T-helper 9 cell (primary cell): ENCODE measurements around the gene NIPBL.
"Not testable (repeated sequence)": the region's sequence is repeated elsewhere in the genome, so short reads cannot be mapped to it uniquely, and the experiment has no call there.

Source experiments
- DNase-seq: peaks from one replicate; pipeline ENCODE4 v3.0.0-alpha.2; 2020

Gene NIPBL

DNA sequence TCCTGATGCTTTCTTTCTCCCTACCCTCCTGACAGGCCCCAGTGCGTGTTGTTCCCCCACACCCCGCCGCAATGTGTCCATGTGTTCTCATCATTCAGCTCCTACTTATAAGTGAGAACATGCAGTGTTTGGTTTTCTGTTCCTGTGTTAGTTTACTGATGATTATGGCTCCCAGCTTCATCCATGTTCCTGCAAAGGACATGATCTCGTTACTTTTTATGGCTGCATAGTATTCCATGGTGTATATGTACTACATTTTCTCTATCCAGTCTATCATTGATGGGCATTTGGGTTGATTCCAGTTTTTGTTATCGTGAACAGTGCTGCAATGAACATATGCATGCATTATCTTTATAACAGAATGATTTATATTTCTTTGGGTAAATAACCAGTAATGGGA, 222.7 kb downstream of the NIPBL start:
- not testable (repeated sequence) for DNase-seq

DNA sequence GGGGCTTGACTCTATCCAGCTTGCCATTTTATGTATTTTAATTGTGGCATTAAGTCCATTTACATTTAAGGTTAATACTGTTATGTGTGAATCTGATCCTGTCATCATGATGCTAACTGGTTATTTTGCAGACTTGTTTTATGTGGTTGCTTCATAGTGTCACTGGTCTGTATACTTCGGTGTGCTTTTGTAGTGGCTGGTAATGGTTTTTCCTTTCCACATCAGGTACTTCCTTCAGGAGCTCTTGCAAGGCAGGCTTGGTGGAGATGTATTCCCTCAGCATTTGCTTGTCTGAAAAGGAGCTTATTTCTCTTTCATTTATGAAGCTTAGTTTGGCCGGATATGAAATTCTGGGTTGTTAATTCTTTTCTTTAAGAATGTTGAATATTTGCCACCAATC, 226.7 kb downstream of the NIPBL start:
- DNase-seq = no peak

DNA sequence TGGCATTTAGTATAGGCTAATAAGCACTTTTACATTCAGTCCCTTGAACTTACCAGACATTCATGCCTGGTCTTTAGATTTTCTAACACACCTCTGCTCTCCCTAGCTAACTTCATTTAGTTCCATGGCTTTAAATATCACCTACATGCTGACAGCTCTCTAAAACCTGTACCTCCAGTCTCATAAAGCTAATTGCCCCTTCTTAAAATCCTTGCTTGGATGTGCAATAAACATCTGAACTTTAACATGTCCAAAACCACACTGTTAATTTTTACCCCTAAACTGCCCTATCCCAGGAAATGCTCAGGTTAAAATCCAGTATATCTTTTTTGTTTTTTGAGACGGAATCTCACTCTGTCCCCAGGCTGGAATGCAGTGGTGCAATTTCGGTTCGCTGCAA, 232.8 kb downstream of the NIPBL start:
- no peak for DNase-seq

DNA sequence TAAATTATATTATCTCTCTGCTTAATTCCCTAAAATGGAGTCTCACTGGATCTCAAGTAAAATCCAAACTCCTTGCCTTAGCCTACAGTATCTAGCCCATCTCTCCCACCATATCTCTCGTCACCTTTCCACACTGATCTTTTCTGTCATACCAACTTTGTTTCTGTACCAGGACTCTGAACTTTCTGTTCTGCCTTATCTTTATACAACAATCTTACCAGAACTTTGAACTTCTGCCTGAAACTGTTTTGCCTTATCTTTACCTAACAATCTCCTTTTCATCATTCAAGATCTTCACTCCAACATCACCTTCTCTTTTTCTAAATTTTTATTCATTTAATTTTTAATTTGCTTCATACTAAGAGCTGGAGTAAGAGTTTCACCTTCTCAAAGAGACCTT, 233.6 kb downstream of the NIPBL start:
- DNase-seq = no peak

DNA sequence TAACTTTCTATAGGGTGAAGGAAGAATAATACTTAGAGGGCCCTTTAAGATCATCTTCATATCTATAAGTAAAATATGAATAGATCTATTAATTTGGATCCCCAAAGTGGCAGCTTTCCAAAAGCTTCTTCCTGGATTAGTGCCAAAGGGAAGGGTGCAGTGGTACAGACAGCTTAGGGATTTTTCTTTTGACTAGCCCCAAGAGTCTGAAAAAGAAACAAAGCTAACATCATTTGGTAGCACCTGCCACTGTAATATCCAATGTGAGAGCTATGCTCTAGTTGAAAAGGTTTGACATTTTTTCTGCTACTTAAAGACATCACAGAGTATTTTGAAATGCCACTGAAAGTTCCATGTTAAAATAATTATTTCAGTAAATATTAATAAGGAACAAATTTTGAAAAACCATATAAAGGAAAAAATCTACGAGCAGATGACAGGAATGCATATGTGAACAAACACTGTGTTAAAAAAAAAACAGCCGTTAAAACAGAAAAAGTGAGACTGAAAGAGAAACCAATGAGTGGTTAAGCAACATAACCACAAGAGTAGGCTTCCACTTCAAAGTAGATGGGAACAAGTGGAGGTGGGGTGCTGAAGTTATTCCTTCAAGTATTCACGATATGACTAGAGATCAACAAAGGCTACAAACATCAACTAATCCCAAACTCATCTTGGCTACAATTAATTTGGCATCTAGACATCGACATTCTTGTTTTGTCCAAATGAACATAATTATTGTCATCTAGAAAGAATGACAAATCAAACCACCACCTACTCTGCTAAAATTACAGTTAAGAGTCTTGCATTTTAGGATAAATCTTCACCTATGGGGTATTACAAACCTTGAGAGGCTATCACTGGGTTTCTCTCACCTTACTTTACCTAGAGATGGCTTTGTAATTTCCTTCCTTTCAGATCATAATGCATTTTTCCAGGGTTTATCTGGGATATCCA, 235.1 kb downstream of the NIPBL start:
- no peak for DNase-seq

DNA sequence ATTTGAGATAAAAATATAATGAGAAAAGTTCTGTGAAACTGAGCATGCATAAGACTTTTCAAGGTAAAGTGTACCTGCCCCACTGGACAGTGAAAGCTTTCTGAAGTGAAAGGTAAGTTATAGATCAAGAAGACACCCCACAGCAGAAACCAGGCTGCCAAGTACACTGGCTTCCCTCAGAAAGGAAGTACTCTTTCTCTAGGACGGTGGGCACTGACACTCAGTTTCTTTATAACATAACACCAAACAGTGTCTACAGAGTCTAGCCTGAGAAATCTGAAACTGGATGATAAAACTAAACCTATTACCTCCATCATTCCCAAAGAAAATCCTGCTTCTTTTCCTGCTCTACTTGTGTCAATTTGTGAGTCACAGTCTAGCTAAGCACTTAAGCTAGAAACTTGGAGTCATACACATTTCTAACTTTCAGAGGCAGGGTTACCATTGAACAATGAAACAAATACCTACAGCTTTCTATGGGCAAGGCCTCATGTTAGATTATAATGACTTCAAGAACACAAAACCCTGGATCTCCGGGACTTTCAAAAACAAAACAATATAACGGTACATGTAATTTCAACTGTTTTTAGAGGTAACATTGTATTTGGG, 235.9 kb downstream of the NIPBL start:
- no peak for DNase-seq
